HepG2 (cell line): ENCODE data around the gene RAB3C.

Experiments
- CTCF ChIP-seq: sonication (generic); formaldehyde crosslinking; IDR thresholded peaks from 2 replicates; pipeline ENCODE4 v1.5.0; 2020; ENCODE audit warnings: mild to moderate bottlenecking, missing genetic modification reagents, moderate library complexity
- EZH2 ChIP-seq: conservative IDR thresholded peaks from 2 replicates; pipeline ENCODE4 v1.6.1; 2012; ENCODE audit warnings: mild to moderate bottlenecking, low read depth, low read length, moderate library complexity
- HDAC6 ChIP-seq: fragments of 200-600 bp; sonication (generic); IDR thresholded peaks from 2 replicates; pipeline ENCODE4 v1.7.0; 2017; ENCODE audit warnings: mild to moderate bottlenecking, antibody characterized with exemption, low read length, low read depth
- ISX ChIP-seq: sonication (generic); formaldehyde crosslinking; conservative IDR thresholded peaks from 2 replicates; pipeline ENCODE4 v1.5.0; 2020; ENCODE audit warnings: missing genetic modification reagents
- MAFK ChIP-seq, 2 experiments: IDR thresholded peaks in 1 of 2; conservative IDR thresholded peaks in 1 of 2; 2 replicates each; pipeline ENCODE4 v1.6.1; 2011; ENCODE audit warnings: improper control_type of control experiment in 2 of 2, low read length in 2 of 2
- NFAT5 ChIP-seq: sonication (generic); formaldehyde crosslinking; IDR thresholded peaks from 2 replicates; pipeline ENCODE4 v1.4.0; 2020; ENCODE audit warnings: missing genetic modification reagents
- RNF2 ChIP-seq: fragments of 450-650 bp; conservative IDR thresholded peaks from 2 replicates; pipeline ENCODE4 v1.6.1; 2016; ENCODE audit warnings: low read depth
- TEAD3 ChIP-seq: optimal IDR thresholded peaks from 2 replicates; pipeline ENCODE3; 2016; ENCODE audit warnings: borderline replicate concordance
- ZNF619 ChIP-seq: sonication (generic); formaldehyde crosslinking; IDR thresholded peaks from 2 replicates; pipeline ENCODE4 v1.4.0; 2020; ENCODE audit warnings: mild to moderate bottlenecking, missing genetic modification reagents
- ZNF724P ChIP-seq: sonication (generic); formaldehyde crosslinking; IDR thresholded peaks from 2 replicates; pipeline ENCODE4 v1.8.0; 2022; ENCODE audit warnings: missing genetic modification reagents, borderline replicate concordance

GRCh38 chr5:58905944-58906343 is 323.1 kb downstream of the RAB3C start:
- TF ChIP-seq RNF2 (no peak), NFAT5 (CRISPR knock-in tag) (no peak), TEAD3 (no peak), ZNF619 (CRISPR knock-in tag) (no peak), EZH2 (no peak), HDAC6 (no peak), ZNF724P (CRISPR knock-in tag) (no peak), ISX (CRISPR knock-in tag) (no peak), CTCF (CRISPR knock-in tag) (no peak), MAFK (conservative IDR thresholded peaks at IDR 0.05 in 1 of 2, IDR thresholded peaks at IDR 0.05 in 1 of 2; ENCODE audit: low read length in 2 of 2) (no peak)
